Measurements from ENCODE around the gene PPP6R2. TPM values are rescaled to one million over a fixed set of nuclear protein-coding genes. Genes with fewer than 3 reads are reported as not detected.

Gene PPP6R2
- total and polyA plus RNA-seq, 2 donors (not counting 3 experiments of a cell fraction or from before 2014, with no cell fraction given) = 38.6 to 54.6 TPM

GRCh38 chr22:50302041-50302541 lies 41.0 kb upstream of the PPP6R2 start:
- dilution Hi-C loops (cut with MboI; ENCODE audit: extremely low pct_ligation_motif_present, low sequenced_read_pairs) = no loop called here
- Histone ChIP-seq H3K9ac (replicated peaks; ENCODE audit: extremely low read depth, insufficient read depth, low read length) (no peak overlapping the region), H3K4me3 (replicated peaks in 1 of 3; ENCODE audit: insufficient read depth in 1 of 3, low read depth in 1 of 3, low read length in 3 of 3) (no peak overlapping the region), H3K4me2 (ENCODE audit: insufficient read depth, low read length) (no peak overlapping the region), H3K36me3 (ENCODE audit: control insufficient read depth in 2 of 2, extremely low read depth in 1 of 2, insufficient read depth in 2 of 2, low read length in 2 of 2) (peaks cover 0 to 6% of the 10 kb centered on the region in 2 experiments), H4K20me1 (replicated peaks; ENCODE audit: control insufficient read depth, extremely low read depth, insufficient read depth, low read length) (no peaks in the 10 kb centered on the region), H3K9me3 (replicated peaks; ENCODE audit: control insufficient read depth, insufficient read depth, low read length) (no peaks in the 10 kb centered on the region), H3K9me1 (replicated peaks; ENCODE audit: control insufficient read depth, extremely low read depth, insufficient read depth, low read length) (no peaks in the 10 kb centered on the region), H3K27ac (ENCODE audit: insufficient read depth, low read depth, low read length) (no peak overlapping the region), H2AFZ (ENCODE audit: low read depth, low read length) (no peak overlapping the region), H3K27me3 (ENCODE audit: control insufficient read depth in 2 of 2, insufficient read depth in 2 of 2, low read length in 2 of 2) (no peaks in the 10 kb centered on the region), H3K79me2 (ENCODE audit: control insufficient read depth, insufficient read depth, low read length) (peaks cover 94% of the 10 kb centered on the region), H3K4me1 (ENCODE audit: control insufficient read depth, extremely low read depth, insufficient read depth, low read length) (peaks cover 22% of the 10 kb centered on the region)
- ChIA-PET CTCF (interaction anchor here (0.8 to 1.1 kb wide), 2 partner anchors 25 to 26 kb away, joined by 3 read pairs; no protein-coding TSS in a partner anchor), POLR2A (no interaction called here)
- intact Hi-C loops (cut with micrococcal nuclease) = no loop called here
- TF ChIP-seq EZH2 (IDR thresholded peaks at IDR 0.05; ENCODE audit: borderline replicate concordance, low read depth, low read length, severe bottlenecking) (no peak), MAX (IDR thresholded peaks at IDR 0.05; ENCODE audit: insufficient read depth, insufficient read length) (no peak), MYC (IDR thresholded peaks at IDR 0.05; ENCODE audit: low read depth, low read length) (no peak)
- DNase-seq (ENCODE audit: low read depth, low spot score) (no peak), FAIRE-seq (no peak)
- BruUV-seq (replicated peaks) = no TSS peak

- no peak for FAIRE-seq
- Histone ChIP-seq H3K27ac (ENCODE audit: insufficient read depth, low read depth, low read length) (no peak overlapping the region), H3K79me2 (ENCODE audit: control insufficient read depth, insufficient read depth, low read length) (peaks cover 89% of the 10 kb centered on the region), H4K20me1 (replicated peaks; ENCODE audit: control insufficient read depth, extremely low read depth, insufficient read depth, low read length) (no peaks in the 10 kb centered on the region), H2AFZ (ENCODE audit: low read depth, low read length) (no peak overlapping the region), H3K4me3 (replicated peaks in 1 of 3; ENCODE audit: insufficient read depth in 1 of 3, low read depth in 1 of 3, low read length in 3 of 3) (no peak overlapping the region), H3K4me1 (ENCODE audit: control insufficient read depth, extremely low read depth, insufficient read depth, low read length) (peaks cover 22% of the 10 kb centered on the region), H3K9me1 (replicated peaks; ENCODE audit: control insufficient read depth, extremely low read depth, insufficient read depth, low read length) (no peaks in the 10 kb centered on the region), H3K27me3 (ENCODE audit: control insufficient read depth in 2 of 2, insufficient read depth in 2 of 2, low read length in 2 of 2) (no peaks in the 10 kb centered on the region), H3K4me2 (ENCODE audit: insufficient read depth, low read length) (no peak overlapping the region), H3K9ac (replicated peaks; ENCODE audit: extremely low read depth, insufficient read depth, low read length) (no peak overlapping the region), H3K9me3 (replicated peaks; ENCODE audit: control insufficient read depth, insufficient read depth, low read length) (no peaks in the 10 kb centered on the region), H3K36me3 (ENCODE audit: control insufficient read depth in 2 of 2, extremely low read depth in 1 of 2, insufficient read depth in 2 of 2, low read length in 2 of 2) (peaks cover 0 to 6% of the 10 kb centered on the region in 2 experiments)
- DNase-seq (ENCODE audit: low read depth, low spot score) = no peak
- dilution Hi-C loops (cut with MboI; ENCODE audit: extremely low pct_ligation_motif_present, low sequenced_read_pairs) = no loop called here
- no TSS peak for BruUV-seq (replicated peaks)
- ChIA-PET CTCF (interaction anchor here (0.8 to 1.1 kb wide), 2 partner anchors 25 to 26 kb away, joined by 3 read pairs; no protein-coding TSS in a partner anchor), POLR2A (no interaction called here)
- intact Hi-C loops (cut with micrococcal nuclease) = no loop called here
- TF ChIP-seq POLR2AphosphoS5 (IDR thresholded peaks at IDR 0.05; ENCODE audit: insufficient read depth, low read depth, low read length) (no peak), CTCF (IDR thresholded peaks at IDR 0.05; ENCODE audit: extremely low read depth in 1 of 2, insufficient read depth in 1 of 2, low read depth in 1 of 2, low read length in 2 of 2) (no peak), FOS (IDR thresholded peaks at IDR 0.05; ENCODE audit: borderline replicate concordance, insufficient read depth, low read length) (no peak), JUN (IDR thresholded peaks at IDR 0.05; ENCODE audit: borderline replicate concordance, insufficient read depth, insufficient read length, low read depth) (no peak), GATA2 (IDR thresholded peaks at IDR 0.05; ENCODE audit: insufficient read depth, insufficient read length, low read depth, low read length) (no peak), POLR2A (IDR thresholded peaks at IDR 0.05; ENCODE audit: low read depth, low read length) (no peak), MAX (IDR thresholded peaks at IDR 0.05; ENCODE audit: insufficient read depth, insufficient read length) (no peak), MYC (IDR thresholded peaks at IDR 0.05; ENCODE audit: low read depth, low read length) (no peak), EZH2 (IDR thresholded peaks at IDR 0.05; ENCODE audit: borderline replicate concordance, low read depth, low read length, severe bottlenecking) (no peak)
Observed at GRCh38 chr22:50302564-50302963, 40.6 kb upstream of the PPP6R2 start.
